Stomach (tissue), 4 donors: ENCODE measurements around the gene NANOS3.

Experiments
- EP300 ChIP-seq: sonication (generic); formaldehyde crosslinking; IDR thresholded peaks from one replicate; pipeline ENCODE4 v1.6.1; 2017; ENCODE audit warnings: antibody characterized with exemption
- POLR2A ChIP-seq, 4 donors: fragments of 450-650 bp; IDR thresholded peaks; one replicate each; pipeline ENCODE4 v1.6.1; 2016; ENCODE audit warnings: antibody characterized with exemption in 4 of 4, control low read depth in 2 of 4, mild to moderate bottlenecking in 1 of 4, moderate library complexity in 1 of 4
- TF ChIP-seq, protein P1 (sequence below), 7 experiments: fragments of 450-650 bp in 4 of 7; fragments of 200-600 bp in 3 of 7; sonication (generic) in 3 of 7; IDR thresholded peaks; one replicate each; pipeline ENCODE4 v1.5.1; 2016 to 2019; ENCODE audit warnings: antibody characterized with exemption in 7 of 7, control low read depth in 2 of 7, mild to moderate bottlenecking in 1 of 7

DNA sequence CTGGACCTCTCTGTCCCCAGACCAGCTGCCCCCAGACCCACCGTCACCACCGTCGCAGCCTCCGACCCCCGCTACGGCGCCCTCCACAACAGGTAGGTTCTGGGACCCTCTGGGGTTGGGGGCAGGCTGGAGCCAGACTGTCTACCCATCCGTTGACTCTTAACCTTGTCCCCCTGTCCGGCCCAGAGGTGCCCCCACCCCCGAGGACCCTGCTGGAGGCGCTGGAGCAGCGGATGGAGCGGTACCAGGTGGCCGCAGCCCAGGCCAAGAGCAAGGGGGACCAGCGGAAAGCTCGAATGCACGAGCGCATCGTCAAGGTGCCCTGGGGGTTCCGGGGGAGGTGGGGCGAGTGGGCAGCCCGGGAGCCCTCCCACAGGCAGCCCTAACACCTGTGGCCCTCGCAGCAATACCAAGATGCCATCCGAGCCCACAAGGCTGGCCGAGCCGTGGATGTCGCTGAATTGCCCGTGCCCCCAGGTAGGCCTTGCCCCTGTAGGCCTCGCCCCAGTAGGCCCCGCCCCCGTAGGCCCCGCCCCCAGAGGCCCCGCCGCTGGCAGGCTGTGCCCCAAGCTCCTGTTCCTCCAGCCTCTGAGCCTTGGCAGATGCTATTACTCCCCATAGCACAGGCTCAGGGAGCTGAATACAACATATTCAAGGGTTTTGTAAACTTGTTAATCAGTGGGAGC, 41.9 kb downstream of the NANOS3 start:
- no peak for TF ChIP-seq POLR2A (IDR thresholded peaks at IDR 0.05)
- TF ChIP-seq, protein P1, sequence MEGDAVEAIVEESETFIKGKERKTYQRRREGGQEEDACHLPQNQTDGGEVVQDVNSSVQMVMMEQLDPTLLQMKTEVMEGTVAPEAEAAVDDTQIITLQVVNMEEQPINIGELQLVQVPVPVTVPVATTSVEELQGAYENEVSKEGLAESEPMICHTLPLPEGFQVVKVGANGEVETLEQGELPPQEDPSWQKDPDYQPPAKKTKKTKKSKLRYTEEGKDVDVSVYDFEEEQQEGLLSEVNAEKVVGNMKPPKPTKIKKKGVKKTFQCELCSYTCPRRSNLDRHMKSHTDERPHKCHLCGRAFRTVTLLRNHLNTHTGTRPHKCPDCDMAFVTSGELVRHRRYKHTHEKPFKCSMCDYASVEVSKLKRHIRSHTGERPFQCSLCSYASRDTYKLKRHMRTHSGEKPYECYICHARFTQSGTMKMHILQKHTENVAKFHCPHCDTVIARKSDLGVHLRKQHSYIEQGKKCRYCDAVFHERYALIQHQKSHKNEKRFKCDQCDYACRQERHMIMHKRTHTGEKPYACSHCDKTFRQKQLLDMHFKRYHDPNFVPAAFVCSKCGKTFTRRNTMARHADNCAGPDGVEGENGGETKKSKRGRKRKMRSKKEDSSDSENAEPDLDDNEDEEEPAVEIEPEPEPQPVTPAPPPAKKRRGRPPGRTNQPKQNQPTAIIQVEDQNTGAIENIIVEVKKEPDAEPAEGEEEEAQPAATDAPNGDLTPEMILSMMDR (IDR thresholded peaks at IDR 0.05) = no peak
- no peak for TF ChIP-seq EP300
